ENCODE measurements around the gene LRP8.

LRP8 gene

DNA sequence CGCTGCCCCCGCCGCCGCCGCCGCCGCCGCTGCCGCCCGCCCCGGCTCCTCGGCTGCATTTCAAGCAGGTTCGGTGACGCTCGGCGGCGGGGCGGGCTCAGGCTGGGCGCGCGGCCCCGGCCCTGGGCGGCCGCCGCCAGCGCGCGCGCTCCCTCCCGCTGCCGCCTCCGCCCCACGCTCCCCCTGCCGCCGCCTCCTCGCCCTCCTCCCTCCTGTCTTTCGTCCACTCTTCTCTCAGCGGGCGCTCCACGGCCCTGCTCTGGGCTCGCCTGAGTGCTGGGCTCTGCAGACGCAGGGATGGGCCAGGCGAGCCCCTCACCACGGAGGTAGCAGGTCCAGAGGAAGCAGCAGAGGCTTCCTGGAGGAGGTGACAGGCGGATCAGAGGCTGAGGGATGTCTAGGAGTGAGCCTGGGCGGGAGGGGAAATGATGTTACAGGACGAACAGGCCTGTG, at the start of gene LRP8:
Gene LRP8, minus strand, starts transcription at position 62 of the 453 bp plus-strand sequence. CDS start 158 bp downstream, outside the sequence.
- DNase-seq (ENCODE audit: low spot score) = no peak

DNA sequence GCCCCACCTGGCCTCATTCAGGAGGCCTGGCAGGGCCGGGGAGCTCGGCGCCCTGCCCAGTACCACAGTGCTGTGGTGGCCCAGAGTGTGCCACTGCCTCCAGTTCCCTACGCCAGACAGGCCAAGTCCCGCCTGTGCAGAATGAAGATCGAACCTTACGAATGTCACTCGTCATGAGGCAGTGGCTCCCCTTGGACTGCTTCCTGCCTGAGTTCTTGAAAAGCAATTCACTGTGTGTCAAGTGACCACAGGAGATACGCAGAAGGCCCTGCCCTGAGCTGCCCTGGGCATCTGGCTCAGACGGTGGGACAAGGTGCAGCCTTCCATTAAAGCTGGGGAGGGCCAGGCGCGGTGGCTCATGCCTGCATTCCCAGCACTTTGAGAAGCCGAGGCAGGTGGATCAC, 49.6 kb upstream of the LRP8 start:
- no peak for DNase-seq (ENCODE audit: low spot score)

DNA sequence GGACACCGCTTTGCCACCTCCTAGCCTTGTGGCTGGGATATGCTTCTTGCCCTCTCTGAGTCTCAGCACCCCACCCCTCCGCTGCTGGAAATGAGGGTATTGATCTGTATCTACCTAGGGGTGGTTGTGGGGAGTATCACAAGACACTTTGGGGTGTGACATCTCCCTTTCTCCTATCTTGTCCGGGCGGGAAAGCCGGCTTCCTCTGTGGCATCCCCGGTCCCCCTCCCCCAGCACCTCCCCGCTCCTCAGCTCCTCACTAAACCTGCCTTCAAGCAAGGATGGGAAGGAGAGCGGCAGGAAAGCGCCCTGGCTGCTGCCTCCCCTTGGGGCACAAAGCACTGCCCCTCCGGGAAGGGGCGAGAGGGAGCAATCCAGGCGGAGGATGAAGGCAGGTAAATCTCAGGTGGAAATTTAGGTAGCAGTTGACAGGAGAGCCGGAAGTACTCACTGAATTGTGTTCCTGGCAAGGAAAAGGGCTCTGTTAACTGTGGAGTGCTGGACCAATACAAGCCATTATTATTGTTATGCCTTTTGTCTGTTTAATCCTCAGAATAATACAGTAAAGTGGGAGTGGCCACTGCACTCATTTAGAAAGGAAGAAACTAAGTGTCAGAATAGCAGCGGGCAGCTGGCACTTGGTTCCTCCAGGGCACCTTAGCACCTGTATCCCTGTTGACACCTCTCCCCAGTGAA, 49.0 kb upstream of the LRP8 start:
- no peak for DNase-seq (ENCODE audit: low spot score)

DNA sequence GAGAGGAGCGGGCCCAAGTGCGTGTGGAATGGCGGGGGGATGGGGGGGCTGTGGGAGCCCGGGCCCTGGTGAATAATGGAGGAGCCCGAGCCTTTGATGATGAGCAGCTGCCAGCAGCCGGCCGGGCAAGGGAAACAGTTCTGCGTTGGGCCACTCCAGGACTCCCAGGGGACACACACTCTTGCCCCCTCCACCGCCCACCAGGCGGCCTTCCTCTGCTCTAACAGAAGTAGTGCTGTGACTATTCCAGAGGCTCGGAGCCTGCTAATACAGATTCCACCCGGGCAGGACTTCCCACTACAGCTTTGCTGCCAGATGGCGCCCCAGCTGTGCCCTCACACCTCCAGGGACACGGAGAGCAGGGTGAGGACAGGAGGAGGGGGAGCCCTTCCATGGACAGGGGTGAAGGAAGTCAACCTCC, 48.2 kb upstream of the LRP8 start:
- no peak for DNase-seq (ENCODE audit: low spot score)

DNA sequence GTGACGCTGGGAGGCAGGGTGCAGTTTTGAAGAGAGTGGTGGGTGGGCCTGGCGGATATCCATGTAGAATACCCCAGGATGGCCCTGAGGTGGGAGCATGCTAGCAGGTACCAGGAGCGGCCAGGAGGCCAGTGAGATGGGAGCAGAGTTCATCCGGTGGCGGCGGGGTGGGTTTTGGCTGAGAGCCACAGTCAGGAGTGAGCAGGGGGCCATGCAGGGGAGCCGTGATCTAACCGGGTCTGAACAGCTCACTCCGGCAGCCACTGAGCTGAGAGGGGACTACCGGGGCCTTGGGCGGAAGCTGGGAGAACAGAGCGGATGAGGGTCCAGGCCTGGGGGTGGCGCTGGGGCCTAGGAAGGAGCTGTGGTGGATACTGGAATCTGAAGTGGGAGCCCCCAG, 47.6 kb upstream of the LRP8 start:
- no peak for DNase-seq (ENCODE audit: low spot score)

DNA sequence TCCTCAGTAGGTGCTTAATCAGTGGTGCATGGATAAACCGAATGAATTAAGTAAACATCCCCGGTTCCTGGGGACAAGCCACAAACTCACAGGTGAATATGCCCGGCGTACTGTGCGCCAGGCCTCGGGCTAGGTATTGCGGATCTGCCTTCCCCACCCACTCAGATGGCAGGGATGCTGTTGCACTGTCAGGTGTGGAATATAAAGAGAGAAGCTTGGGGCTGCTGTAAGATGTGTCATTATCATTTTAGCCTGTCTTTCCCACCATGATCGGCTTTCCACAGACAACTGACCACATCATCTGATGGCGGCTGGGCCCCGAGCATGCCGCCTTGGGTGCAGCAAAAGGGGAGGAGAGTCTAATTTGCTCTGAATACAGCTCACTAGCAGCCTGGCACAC, 45.4 kb upstream of the LRP8 start:
- no peak for DNase-seq (ENCODE audit: low spot score)

DNA sequence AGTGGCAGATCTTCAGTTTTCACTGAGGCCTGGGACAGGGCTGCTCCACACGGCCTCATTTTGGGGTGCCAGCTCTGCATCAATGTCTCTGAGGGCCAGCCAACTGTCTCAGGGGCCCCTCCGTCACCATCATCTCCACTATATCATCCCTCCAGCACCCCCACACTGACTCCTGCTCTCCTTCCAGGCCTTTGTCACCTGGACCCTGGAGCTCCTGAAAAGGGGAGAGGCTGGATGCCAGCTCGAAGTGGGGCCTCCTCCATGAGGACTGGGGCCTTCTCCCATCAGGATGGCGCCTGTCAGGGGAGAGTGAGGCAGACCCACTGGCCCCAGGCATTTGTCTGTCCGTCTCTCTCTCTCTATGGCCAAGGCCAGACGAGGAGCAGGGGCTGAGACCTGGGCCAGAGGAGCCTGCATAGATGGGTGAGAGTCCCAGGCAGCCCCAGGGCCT, 44.7 kb upstream of the LRP8 start:
- no peak for DNase-seq (ENCODE audit: low spot score)

DNA sequence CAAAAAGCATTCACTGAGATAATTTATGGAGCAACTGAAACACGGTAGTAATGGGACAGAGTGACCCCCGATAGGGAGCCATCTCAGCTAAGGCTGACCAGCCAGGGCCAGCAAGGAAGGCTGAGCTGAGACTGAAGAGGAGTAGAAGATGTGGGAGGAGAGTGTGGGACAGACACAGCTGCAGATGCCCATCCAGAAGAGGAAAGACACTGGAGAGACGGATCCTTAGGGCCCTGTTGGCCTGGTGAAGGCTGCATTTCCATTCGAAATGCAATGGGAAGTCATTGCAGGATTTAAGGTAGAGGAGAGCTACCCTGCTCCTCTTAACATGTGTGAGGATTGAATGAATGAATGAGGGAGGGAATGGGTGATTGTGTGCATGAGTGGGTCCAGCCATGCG, 44.0 kb upstream of the LRP8 start:
- DNase-seq (ENCODE audit: low spot score) = no peak

DNA sequence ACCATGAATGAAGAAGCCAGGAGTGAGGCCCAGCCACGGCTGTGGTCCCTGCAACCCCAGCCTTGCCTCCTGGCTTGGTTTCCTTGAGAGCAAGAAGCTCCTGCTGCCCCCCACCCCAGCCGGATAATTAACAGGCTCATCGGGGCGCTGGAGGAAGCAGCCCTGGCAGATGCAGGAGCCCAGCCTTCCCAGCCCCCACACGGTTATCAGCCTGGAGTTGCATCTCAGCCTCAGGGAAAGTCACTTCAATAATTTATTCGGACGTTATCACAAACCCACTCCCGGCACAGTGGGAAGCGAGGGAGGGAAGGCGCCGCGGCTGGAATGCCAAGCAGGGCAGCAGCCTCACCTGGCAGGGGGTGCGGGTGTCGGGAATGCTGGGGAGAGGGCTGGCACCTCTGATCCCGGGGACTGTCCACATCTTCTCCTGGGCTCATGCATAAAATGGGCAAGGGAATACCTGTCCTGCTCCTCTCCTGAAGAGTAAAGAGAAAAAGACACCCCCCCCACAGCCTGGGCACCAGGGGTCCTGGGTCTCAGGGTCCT, 43.3 kb upstream of the LRP8 start:
- no peak for DNase-seq (ENCODE audit: low spot score)

DNA sequence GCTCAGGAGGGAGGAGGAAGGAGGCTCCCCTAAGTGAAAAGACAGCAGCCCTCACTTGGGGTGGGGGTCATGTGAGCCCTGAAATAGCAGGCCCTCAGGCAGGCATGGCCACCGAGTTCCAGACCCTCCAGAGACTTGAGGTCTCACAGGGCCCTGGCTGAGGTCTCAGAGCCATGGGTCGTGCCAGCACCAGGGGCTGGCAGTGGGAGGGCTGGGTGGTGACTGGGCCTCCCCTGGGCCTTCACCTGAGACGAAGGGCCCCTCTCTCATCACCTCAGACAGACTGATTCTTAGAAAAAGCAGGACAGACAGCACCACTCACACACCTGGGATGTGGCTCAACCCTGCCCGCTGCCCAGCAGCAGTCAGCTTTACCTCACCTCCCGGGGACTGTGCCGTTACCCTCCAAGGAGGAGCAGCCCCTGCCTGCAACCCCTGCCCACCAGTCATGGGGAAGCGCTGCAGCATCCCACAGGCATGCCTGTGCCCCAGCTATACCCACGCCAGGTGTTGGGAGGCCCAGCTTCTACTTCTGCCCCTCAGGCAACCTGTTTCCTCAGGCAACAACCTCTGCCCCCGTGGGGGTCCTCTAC, 42.6 kb upstream of the LRP8 start:
- DNase-seq (ENCODE audit: low spot score) = no peak

DNA sequence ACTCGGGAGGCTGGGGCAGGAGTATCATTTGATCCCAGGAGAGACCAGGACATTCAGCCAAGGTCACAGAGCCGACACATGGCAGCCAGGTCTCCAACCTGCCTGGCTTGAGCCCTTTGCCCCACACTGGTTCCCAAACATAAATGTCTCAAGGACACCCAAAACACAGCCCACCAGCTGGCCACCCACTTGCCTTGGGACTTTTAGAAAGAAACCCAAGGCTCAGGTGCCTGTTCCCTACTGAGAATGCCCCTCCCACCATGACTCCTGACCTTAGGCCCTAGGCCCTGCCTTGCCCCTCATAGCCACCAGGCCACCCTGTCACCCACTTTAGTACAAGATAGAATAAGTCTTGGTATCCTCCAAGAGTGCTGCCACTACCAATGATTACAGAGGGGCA, 41.9 kb upstream of the LRP8 start:
- no peak for DNase-seq (ENCODE audit: low spot score)

DNA sequence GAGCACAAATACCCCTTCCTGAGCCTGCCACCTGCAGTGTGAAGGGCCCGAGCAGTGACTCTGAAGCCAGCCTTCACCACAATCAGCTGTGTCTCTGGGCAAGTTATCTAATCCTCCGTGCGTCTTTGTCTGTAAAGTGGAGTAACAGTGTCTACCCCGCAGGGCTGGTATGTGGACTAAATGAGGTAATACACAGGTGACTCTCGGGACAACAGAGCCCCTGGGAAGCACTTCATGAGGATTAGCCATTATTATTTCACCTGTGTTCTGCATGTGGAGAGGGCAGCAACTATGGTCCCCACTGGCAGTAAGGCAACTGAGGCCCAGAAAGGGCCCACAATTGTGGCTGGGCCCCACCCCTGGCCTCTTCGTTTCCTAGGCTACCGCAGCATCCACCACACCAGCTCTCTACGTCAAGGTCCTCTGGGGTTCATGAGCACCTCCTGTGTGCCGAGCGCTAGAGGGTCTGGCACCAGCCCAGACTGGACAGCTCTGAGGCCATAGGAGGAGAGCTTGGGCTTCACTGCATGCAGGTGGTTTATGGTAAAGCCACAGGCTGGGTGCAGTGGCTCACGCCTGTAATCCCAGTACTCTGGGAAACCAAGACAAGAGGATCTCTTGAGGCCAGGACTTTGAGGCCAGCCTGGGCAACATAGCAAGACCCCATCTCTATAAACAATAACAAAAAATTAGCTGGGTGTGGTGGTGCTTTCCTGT, 41.3 kb upstream of the LRP8 start:
- DNase-seq (ENCODE audit: low spot score) = no peak

DNA sequence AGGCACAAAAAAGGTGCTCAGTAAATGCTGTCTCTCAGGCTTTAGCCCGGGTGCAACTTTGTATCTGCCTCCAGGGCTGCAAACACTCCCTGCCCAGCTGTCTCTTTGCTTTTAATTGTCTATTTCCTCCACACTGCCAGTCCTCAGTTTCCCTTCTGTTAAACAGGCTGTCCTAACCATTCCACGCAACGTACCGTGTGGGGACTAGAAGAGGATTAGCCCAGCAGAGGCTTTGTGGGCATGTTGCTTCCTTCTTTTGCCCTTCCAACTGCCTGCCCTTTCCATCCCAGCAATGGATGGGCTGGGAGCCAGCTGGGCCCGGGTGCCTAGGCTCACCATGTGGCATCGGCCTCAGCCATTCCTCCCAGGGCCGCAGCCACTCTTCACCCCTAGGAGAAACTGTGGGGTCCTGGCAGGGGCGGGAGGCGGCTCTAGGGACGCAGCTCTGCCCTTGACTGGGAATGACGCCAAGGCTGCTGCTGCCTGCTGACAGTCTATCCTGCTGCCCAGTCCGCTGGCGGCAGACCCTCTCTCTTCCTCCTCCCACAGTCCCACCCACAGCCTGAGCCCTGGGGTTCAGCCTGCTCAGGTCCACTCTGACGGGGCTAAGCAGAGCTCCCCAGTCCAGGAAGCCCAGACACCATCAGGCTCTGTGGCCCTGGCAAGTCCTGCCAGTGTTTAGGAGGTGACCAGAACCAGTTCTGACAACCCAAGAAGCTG, 40.6 kb upstream of the LRP8 start:
- no peak for DNase-seq (ENCODE audit: low spot score)

DNA sequence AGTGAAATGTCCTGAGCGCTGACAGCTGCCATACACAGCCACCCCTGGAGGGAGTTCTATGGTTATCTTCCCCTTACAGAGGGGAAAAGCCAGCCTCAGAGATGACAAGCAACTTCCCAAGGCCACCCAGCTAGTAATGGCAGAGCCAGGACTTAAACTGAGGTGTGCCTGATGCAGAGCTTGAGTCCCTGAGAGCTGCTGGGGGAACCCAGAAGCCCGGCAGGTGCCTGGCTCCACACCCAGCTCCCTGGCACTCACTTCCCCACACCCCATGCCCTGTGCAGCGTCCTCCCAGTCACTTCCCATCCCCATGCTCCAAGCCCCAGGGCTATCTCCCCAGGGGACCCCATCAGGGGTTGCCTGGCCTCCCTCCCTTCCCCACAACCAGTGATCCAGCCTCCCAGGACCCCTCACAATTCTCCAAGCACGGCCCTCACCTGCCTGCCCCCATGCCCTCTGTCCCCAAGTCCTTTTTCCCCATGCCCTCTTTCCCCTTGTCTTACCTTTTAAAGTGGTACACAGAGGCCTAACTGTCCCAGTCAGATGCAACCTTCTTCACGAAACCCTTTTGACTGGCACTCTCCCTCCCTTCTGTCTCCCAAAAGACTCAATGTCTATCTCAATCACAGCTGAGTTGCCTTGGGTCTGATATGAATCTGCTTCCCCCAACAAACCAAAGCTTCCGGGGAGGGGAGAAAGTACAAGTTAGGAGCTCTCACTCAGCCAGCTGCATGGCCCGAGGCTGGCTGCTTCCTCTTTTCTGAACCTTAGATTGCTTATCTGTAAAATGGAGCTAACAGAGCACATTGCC, 39.8 kb upstream of the LRP8 start:
- DNase-seq (ENCODE audit: low spot score) = no peak

DNA sequence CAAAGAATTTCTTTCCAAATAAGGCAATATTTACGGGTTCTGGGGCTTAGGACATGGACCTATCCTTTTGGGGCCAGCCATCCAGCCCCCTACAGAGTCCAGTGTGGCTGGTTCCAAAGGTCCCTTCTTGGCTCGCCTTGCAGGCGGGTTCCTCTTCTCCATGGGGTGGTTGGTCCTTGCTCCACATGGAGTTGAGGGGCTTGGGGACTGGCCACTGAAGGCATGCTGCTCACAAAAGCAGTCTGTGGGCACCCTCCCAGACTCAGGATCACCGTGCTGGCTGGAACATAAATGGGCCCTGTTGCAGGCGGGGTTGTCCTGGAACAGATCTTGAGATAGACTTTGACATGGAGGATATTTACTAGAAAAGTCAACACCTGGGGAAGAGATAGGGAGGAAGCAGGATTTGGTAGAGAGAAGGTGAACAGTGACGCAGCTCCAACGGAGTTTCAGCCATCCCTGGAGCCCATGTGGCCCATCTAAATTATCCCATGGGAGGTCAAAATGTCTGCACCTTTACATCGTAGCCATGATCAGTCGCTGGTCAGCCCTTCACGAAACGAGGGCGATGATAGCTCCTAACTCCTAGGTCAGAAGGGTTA, 39.1 kb upstream of the LRP8 start:
- DNase-seq (ENCODE audit: low spot score) = no peak

DNA sequence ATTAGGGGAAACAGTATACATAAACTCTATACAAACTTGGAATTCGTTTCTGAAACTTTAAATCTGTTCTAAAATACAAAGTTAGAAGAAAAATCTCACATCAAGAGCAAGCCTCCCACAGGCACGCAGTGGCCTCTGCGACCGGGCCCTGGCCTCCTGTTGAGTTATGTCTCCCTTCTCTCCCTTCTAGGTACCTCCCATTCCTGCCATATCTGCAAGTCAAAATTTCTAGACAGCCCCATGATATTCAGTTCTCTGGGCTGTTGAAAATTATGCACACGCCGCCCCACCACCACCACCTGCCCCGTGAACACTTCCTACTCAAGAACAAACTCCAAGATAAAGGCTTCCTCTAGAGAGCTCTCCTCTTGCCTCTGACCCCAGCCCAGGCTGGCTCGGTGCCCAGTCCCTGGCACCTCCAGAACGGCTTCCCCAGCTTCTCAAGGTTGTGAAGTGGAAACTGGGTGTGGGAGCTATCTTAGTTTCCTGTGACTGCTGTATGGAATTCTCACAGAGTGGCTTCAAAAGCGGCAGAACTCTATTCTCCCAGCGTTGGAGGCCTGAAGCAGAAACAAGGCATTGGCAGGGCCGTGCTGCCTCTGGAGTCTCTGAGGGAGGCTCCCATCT, 37.7 kb upstream of the LRP8 start:
- DNase-seq (ENCODE audit: low spot score) = no peak

DNA sequence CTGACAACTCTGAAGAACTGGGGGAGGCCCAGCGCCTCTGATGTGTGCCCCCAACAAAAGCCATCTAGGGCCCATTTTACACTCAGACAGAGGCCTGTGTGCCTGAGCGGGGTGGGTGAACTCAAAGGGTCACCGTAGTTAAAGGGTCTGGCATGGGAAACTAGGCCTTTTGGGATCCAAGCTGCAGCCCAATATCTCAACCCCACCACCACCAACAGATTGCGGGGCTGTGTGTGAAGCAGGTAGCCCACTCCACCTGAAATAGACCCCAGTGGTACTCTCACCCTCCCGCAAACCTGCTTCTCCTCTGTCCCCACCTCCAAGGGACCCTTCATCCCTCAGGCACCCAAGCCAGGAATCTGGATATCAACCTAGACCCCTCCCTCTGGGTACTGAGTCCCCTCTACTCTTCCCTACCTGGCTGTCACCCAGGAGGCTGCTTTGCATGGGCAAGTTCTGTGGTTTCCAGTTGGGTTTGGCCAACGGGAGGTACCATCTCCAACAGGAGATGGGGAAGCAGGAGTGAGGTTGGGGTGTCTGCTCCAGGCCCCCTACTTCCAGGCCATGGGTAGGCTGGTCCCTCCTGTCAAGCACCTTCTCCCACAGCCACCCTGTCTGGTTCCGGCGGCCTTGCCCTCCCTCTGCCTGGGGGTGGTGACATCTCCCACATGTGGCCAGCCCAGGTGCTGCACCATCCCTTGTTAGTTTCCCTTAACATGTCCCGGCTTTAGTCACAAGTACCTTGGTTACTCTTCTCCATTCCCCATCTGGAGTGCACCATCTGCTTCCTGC, 35.2 kb upstream of the LRP8 start:
- DNase-seq (ENCODE audit: low spot score) = no peak

DNA sequence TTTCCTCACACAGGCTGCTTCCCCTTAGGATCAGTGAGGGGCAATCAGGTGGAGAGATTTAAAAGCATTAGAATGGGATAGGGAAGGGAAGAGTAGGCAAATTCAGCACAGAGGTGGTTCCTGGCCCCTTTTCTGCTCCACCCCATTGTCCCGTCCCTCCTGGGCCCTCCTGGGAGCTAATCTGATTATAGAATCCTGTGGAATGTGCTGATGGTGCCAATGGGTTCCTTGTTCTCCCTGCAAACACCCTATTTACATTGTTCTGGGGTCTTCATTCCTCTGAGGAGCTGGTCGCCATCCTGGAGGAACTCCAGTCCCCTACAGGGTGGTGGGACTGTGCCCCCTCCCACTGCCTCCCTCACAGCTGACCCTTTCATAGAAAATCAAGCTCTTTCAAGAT, 34.4 kb upstream of the LRP8 start:
- DNase-seq (ENCODE audit: low spot score) = no peak

DNA sequence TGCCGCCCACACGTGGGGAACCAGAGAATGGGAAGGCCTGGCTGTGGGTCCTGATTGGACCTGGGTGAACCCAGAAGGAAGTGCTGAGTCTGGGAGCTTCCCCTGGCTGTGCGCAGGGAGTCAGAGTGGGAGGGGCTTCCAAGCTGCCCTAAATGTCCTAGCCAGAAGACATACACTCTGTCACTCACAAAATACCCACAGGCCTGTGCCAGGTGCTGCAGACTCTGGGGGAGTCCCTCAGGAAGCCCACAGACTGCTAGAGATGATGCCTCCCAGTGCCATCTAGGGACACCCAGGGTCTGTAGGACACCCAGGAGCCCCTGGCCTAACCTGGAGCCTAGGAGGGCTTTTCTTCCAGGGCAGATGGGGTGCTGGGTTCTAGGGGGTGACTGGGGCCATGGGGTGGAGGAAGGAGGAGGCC, 33.7 kb upstream of the LRP8 start:
- DNase-seq (ENCODE audit: low spot score) = no peak

DNA sequence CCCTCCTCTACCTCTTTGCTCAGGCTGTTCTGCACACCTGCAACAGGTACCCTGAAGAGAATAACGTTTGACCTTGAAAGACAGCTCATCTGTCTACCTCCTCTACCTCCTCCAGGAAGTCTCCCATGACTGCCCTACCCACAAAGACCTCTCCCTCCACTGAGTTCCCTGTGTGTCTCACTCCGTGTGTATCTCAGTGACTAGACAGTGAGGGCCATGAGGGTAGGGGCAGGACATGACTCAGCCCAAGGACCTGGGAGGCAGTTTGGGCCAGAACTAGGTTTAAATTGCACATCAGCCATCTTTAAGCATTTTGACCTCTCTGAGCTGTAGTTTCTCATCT, 32.0 kb upstream of the LRP8 start:
- no peak for DNase-seq (ENCODE audit: low spot score)
